ENCODE measurements around the gene BDNF. TPM values are rescaled to one million over a fixed set of nuclear protein-coding genes. Genes with fewer than 3 reads are reported as not detected.

The BDNF gene
- total and polyA plus RNA-seq, 2 experiments from 2014 or later, result 5.1 to 5.2 TPM

GRCh38 chr11:27711725-27712124, 11.5 kb upstream of the BDNF start:
- no peak overlapping the region for H3K4me3 ChIP-seq
- H3K36me3 Mint-ChIP-seq (ENCODE audit: low read depth), result no peaks in the 10 kb centered on the region
- TF ChIP-seq ZNF462 (CRISPR knock-in tag; IDR thresholded peaks at IDR 0.05) (no peak), NANOG (IDR thresholded peaks at IDR 0.05; ENCODE audit: borderline replicate concordance) (no peak), STAT1 (IDR thresholded peaks at IDR 0.05; ENCODE audit: unreplicated experiment) (no peak), POLR2AphosphoS5 (IDR thresholded peaks at IDR 0.05; ENCODE audit: low read depth) (no peak), REST (IDR thresholded peaks at IDR 0.05; ENCODE audit: unreplicated experiment) (no peak), JUNB (IDR thresholded peaks at IDR 0.05; ENCODE audit: unreplicated experiment) (no peak), CREB1 (CRISPR knock-in tag; IDR thresholded peaks at IDR 0.05; ENCODE audit: low read depth) (no peak), ZNF114 (CRISPR knock-in tag; IDR thresholded peaks at IDR 0.05) (no peak), ZNF331 (CRISPR knock-in tag; IDR thresholded peaks at IDR 0.05; ENCODE audit: low read depth) (no peak)
- TF ChIP-seq, protein P1, sequence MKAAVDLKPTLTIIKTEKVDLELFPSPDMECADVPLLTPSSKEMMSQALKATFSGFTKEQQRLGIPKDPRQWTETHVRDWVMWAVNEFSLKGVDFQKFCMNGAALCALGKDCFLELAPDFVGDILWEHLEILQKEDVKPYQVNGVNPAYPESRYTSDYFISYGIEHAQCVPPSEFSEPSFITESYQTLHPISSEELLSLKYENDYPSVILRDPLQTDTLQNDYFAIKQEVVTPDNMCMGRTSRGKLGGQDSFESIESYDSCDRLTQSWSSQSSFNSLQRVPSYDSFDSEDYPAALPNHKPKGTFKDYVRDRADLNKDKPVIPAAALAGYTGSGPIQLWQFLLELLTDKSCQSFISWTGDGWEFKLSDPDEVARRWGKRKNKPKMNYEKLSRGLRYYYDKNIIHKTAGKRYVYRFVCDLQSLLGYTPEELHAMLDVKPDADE (IDR thresholded peaks at IDR 0.05), result no peak
- TF ChIP-seq, protein P2, sequence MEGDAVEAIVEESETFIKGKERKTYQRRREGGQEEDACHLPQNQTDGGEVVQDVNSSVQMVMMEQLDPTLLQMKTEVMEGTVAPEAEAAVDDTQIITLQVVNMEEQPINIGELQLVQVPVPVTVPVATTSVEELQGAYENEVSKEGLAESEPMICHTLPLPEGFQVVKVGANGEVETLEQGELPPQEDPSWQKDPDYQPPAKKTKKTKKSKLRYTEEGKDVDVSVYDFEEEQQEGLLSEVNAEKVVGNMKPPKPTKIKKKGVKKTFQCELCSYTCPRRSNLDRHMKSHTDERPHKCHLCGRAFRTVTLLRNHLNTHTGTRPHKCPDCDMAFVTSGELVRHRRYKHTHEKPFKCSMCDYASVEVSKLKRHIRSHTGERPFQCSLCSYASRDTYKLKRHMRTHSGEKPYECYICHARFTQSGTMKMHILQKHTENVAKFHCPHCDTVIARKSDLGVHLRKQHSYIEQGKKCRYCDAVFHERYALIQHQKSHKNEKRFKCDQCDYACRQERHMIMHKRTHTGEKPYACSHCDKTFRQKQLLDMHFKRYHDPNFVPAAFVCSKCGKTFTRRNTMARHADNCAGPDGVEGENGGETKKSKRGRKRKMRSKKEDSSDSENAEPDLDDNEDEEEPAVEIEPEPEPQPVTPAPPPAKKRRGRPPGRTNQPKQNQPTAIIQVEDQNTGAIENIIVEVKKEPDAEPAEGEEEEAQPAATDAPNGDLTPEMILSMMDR (conservative IDR thresholded peaks at IDR 0.05; ENCODE audit: low read depth in 2 of 2), result no peak
- no peaks in the 10 kb centered on the region for H3K9me2 ChIP-seq (ENCODE audit: insufficient read depth)
- H4K20me1 ChIP-seq (replicated peaks; ENCODE audit: insufficient read depth), result no peaks in the 10 kb centered on the region
- no peaks in the 10 kb centered on the region for H3K9me3 Mint-ChIP-seq
- no peak overlapping the region for H3K27ac Mint-ChIP-seq
- no peak for DNase-seq (ENCODE audit: low spot score)
- no peaks in the 10 kb centered on the region for H3K27me3 Mint-ChIP-seq (ENCODE audit: insufficient read depth, low read depth, poor library complexity)
- H3K4me1 Mint-ChIP-seq, result peaks cover 4% of the 10 kb centered on the region; the same call in 2 of the 3 replicates
- H3F3A ChIP-seq (replicated peaks; ENCODE audit: low read depth), result no peaks in the 10 kb centered on the region
- no peaks in the 10 kb centered on the region for H3K4me1 ChIP-seq (ENCODE audit: insufficient read depth)
- no peaks in the 10 kb centered on the region for H3K79me2 ChIP-seq (replicated peaks; ENCODE audit: insufficient read depth)
- H3K36me3 ChIP-seq (ENCODE audit: insufficient read depth), result no peaks in the 10 kb centered on the region
- no peaks in the 10 kb centered on the region for H3K27me3 ChIP-seq (ENCODE audit: insufficient read depth)
- no peak overlapping the region for H3K4me2 ChIP-seq
- H3K27ac ChIP-seq (ENCODE audit: low read depth), result no peak overlapping the region
- ATAC-seq, result no peak
- no peak overlapping the region for H2AFZ ChIP-seq
- no peak overlapping the region for H3K4me3 Mint-ChIP-seq

Measured in GM23338 (cell line).